DMS79 (cell line): ENCODE results near the gene GABRR2.

Experiments used
- DNase-seq: peaks from one replicate; lab custom pipeline; 2025; lab: John Stamatoyannopoulos, UW

The GABRR2 gene

GRCh38 chr6:89315249-89315885 is at the start of gene GABRR2:
Gene GABRR2, minus strand, starts transcription at chr6:89315299. Its CDS starts 134 bp downstream, at chr6:89315165.
- DNase-seq: no peak

DNA sequence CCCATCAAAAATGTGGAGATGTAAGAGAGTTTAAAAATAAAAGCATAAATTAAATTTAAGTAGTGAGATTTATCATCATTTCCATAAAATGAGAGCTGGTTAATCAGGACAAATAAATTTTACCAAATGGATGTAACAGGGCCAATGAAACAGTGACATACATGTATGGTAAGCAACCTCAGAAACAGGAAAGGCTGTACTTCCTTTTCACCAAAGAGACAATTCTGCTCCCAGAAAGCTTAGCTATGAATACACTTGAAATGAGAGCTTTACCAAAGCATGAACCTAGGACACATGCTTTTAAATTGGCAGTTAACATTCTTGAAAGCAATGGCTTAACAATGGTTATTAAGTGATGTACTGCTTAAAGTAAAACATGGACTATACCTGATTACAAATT is 49.5 kb upstream of the GABRR2 start:
- DNase-seq: no peak

DNA sequence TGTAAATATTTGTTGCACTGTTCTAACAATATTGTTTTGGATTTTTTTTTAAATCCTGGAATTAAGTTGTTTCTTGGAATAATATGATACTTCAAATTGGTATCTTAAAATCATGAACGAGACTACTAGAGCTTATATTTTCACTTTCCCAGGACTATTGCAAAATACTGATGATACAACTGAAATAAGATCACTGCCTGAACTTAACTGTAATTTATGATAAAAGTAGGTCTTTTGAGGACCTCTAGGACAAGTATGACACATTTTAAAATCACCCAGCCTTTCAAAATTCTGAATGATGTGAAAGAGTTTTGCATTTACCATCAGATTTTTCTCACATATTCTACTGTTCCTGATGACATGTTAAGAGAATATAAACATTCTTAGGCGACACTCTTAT is 46.1 kb upstream of the GABRR2 start:
- no peak for DNase-seq

DNA sequence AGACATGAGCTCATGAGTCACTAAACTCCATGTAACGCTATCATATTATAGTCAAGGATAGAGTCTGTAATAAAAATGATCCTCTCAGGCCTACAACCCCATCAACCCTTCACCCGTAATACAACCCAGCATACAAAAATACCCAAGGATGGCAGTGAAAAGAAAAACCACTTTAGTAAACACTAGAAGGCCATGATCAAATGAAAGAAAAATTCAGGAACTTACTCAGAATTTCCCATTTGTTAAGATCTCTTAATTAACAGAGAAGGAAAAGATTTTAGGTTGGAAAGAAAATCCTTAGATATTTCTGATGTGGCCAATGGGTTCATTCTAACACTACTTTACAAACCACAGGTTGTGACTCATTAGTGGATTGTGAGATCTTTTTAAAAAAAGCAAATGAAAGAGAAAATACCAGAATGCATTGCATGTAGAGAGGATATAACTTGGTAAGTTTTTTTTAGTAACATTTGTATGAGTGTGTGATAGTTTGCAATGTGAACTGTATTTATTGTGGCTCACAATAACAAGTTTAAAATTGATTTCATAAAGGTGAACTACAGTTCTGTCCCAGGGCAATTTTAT is 45.4 kb upstream of the GABRR2 start:
- no peak for DNase-seq

DNA sequence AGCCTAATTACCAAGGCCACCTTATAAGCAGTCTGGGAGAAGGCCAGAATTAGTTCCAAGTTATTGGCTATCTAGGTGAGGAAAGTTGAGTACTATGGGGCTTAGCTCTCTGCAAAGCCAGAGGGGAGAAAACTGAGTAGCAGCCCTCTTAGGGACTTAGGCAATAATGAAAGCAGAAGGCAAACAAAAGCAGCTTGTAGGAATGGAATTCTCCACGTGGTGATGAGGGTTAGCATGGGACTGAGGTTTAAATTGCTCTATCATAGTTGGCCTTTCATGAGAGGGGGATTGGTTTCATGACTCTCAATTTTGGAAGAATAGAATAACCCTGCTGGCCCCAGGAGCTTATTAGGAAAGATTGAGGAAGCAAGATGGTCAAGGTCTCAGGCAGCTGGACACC is 44.5 kb upstream of the GABRR2 start:
- no peak for DNase-seq

DNA sequence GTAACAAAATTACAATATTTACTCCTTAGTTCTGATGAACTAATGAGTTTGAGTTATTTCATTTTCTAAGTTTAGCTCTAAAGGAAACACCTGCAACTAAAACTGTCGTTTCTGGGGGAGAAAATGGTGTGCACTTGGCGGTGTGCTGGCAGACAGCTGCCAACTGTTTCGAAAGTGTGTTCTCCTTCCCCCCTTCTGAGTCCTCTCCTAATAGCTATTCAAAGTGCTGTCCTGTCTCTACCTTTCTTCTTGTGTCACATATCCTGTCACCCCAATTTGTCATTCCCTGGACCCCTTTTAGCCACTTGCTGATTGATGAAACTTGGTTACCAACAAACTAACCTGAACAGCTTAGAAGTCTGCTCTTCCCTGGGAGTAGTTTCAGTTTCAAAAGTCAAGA is 42.3 kb upstream of the GABRR2 start:
- DNase-seq: no peak

- no peak for DNase-seq
Observed at GRCh38 chr6:89356642-89357170, 41.6 kb upstream of the GABRR2 start.

- DNase-seq: no peak
Observed at GRCh38 chr6:89355511-89356194, 40.6 kb upstream of the GABRR2 start.

DNA sequence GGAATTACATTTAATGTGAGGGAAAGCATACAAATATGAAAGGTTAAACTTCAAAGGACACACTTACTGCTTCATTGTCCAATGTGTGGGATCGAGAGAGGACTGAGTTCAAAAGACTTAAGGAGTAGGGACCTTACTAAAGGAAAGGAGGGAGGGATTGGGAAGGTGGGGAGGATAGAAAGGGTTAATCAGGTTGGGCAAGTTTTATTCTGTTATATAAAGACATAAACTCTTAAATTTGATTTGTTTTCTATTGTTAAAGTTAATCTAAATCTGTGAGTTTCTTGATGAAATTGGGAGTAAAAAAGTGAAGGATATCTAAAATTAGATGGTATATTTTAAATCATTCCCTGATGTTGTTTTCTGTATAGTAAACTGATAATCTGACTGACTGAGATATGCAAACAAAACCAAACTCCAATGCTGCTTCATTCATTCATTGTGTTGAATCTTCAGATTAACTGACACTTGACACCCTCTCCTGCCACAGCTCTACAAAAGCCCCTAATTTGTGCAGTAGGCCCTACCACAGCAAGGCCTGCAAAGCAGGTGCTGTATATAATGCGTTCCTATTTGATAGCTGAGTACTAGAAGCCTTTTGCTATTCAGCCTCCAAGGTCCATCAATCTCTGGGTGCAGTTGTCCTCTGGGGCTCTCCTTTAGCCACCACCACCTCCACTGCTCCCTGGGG is 38.7 kb upstream of the GABRR2 start:
- no peak for DNase-seq

DNA sequence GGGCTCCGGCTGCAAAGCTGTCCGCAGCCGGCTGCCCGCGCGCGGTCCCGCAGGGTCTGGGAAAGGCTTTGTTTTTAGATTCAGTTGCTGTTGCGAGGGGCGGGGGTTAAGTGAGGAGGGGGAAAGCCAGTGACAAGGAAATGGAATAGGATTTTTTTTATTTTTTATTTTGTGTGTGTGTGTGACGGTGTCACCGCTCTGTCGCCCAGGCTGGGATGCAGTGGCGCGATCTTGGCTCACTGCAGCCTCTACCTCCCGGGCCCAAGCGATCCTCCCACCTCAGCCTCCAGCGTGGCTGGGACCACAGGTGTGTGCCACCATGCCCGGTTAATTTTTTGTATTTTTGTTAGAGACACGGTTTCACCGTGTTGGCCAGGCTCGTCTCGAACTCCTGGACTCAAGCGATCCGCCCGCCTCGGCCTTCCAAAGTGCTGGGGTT is 38.0 kb upstream of the GABRR2 start:
- peak; percentile 51 for DNase-seq

GRCh38 chr6:89352278-89353117 is 37.4 kb upstream of the GABRR2 start, which contains the start of gene UBE2J1:
Gene UBE2J1, minus strand, starts transcription at chr6:89352722. Its CDS starts 153 bp downstream, at chr6:89352569.
- peak; percentile 52 for DNase-seq

- no peak for DNase-seq
Observed at GRCh38 chr6:89351671-89352277, 36.7 kb upstream of the GABRR2 start.

- DNase-seq: no peak
Observed at GRCh38 chr6:89350281-89350966, 35.3 kb upstream of the GABRR2 start.

DNA sequence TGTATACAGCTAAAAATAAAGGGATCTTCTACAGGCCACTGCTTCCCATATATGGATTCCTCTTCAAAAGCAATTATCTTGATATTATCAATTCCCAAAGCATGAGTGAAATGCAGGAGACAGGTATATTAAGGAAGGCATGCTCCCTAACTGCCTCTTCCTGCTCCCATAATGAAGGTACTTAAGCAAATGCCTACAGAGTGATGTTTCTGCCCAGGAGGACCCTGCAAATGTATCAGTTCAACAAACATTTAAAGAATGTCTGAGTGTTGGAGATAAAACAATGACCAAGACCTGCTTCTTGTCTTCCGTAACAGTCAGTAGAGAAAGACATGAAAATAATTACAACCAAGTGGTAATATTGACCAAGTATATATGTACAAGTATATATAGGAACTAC is 33.3 kb upstream of the GABRR2 start:
- no peak for DNase-seq

DNA sequence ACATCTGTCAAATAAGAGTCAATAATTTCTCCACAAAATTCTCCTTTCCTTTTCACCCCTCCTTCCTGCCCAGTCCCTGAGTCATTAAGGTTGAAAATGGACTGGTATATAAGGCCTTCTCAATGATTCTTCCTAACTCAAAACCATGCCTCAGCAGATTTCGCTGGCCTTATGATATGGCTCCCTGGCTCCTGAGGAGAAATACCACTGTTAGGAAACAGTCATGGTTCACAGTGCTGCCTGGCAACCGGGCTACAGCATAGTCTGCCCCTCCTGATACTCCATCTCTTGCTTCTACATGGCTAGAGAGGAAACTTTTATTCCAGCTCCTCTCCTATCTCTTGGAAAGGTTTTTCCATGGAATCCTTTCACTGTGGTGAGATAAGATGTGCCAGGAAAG is 32.7 kb upstream of the GABRR2 start:
- no peak for DNase-seq

GRCh38 chr6:89346433-89346832 is 31.3 kb upstream of the GABRR2 start:
- no peak for DNase-seq

- DNase-seq: no peak
Observed at GRCh38 chr6:89339565-89339964, 24.5 kb upstream of the GABRR2 start.

- DNase-seq: no peak
Observed at GRCh38 chr6:89335164-89335563, 20.1 kb upstream of the GABRR2 start.

DNA sequence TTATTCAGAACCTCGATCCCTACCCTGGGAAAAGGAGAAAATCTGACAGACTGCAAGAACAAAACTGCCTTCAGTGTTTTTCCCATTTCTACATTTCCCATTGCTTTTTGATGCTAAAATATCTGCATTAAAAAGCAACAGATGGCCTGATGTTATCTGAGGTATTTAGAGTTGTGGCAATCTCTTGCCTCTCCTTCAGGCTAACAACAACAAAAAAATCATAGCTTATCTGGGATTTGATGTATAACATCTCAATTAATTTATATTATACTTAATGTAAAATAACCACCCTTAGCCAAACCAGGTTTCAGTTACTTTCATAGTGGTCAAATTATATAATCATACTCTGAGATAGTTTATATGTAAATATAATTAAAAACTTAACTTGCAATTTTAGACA is 15.8 kb upstream of the GABRR2 start:
- DNase-seq: no peak

DNA sequence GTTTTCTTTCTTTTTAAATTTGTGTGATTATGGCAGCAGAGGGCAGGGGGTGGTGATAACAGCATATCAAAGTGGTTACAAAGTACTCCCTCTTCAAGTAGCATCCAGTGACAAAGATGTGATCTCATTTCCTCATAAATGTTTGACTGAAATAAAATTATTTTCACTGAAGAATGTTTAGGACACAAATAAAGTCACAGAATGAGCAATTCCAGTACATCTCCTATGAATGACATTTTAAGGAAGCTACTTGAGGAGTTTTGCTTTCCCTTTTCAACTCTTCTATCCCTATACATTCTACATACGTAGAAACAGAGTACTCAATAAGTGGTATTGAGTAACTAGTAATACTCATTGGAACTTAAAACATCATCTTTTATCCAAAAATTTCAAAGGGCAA is 13.9 kb upstream of the GABRR2 start:
- no peak for DNase-seq

DNA sequence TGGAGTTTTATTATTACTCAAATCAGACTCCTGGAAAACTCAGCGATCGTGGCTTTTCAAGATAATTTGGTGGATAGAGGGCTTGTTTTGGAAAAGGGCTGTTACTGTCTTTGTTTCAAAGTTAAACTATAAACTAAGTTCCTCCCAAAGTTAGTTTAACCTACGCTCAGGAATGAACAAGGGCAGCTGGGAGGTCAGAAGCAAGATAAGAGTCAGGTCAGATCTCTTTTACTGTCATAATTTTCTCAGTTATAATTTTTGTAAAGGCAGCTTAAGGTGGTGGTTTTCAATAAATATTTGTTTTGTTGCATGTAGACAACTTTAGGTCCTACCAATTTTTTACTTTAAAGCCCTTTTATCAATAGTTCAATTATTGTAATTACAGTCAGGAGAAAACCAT is 9.2 kb upstream of the GABRR2 start:
- no peak for DNase-seq
